Neural crest cell (in vitro differentiated cells): ENCODE results near the gene CD101. TPM values are rescaled to one million over a fixed set of nuclear protein-coding genes. Genes with fewer than 3 reads are reported as not detected.
A peak's percentile ranks its signal among the peaks of the same experiment; 100 is the strongest.

Experiments used
- DNase-seq: peaks from one replicate; pipeline ENCODE4 v3.0.0; 2021; ENCODE audit warnings: low read depth, mixed read lengths, low spot score
- H3K27ac Mint-ChIP-seq: one replicate; pipeline ENCODE4 v1.8.0; 2021; ENCODE audit warnings: mild to moderate bottlenecking, mixed read lengths; ENCODE audit not compliant: unreplicated experiment
- H3K27me3 Mint-ChIP-seq: 2 replicates; pipeline ENCODE4 v1.8.0; 2021; ENCODE audit warnings: low read depth, mild to moderate bottlenecking, mixed read lengths
- H3K36me3 Mint-ChIP-seq: 2 replicates; pipeline ENCODE4 v1.8.0; 2021; ENCODE audit warnings: low read depth, mild to moderate bottlenecking, mixed read lengths
- H3K4me1 Mint-ChIP-seq: 2 replicates; pipeline ENCODE4 v1.8.0; 2021; ENCODE audit warnings: mixed read lengths
- H3K4me3 Mint-ChIP-seq: one replicate; pipeline ENCODE4 v1.8.0; 2021; ENCODE audit warnings: mild to moderate bottlenecking, mixed read lengths
- H3K9me3 Mint-ChIP-seq: 2 replicates; pipeline ENCODE4 v1.8.0; 2021; ENCODE audit warnings: mixed read lengths
- total RNA-seq: library from RNA; stranded (reverse); gene quantifications from 2 replicates; pipeline ENCODE4 v1.2.1, GENCODE V29; 2021
- TF ChIP-seq, protein P1 (sequence below): fragments of 200-600 bp; sonication (generic); conservative IDR thresholded peaks from 2 replicates; pipeline ENCODE4 v1.5.0; 2021; ENCODE audit warnings: antibody characterized with exemption, mild to moderate bottlenecking

CD101 gene
- total RNA-seq, 1 donor from 2014 or later = 3.7 TPM

DNA sequence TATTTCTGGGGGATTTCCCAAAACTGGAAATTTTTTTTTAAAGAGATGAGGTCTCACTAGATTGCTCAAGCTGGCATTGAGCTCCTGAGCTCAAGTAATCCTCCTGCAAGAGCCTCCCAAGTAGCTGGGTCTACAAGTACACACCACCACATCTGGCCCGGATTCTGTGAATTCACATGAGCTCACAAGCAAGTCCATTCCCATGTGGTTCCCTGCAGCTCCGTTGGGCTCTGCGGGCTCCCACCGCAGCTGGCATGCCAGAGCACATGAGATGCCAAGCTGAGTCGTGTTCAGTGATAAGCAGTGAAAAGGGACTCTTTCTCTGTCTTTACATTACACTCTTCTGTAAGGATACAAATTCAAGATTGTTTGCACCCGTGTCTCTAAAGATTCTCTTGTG, 36.7 kb downstream of the CD101 start:
- H3K27me3 Mint-ChIP-seq = no peaks in the 10 kb centered on the region
- H3K4me3 Mint-ChIP-seq = no peak overlapping the region
- no peak overlapping the region for H3K27ac Mint-ChIP-seq
- H3K4me1 Mint-ChIP-seq = peaks cover 18% of the 10 kb centered on the region
- H3K36me3 Mint-ChIP-seq = peaks cover 4% of the 10 kb centered on the region
- H3K9me3 Mint-ChIP-seq = peaks cover 6% of the 10 kb centered on the region
- TF ChIP-seq, protein P1, sequence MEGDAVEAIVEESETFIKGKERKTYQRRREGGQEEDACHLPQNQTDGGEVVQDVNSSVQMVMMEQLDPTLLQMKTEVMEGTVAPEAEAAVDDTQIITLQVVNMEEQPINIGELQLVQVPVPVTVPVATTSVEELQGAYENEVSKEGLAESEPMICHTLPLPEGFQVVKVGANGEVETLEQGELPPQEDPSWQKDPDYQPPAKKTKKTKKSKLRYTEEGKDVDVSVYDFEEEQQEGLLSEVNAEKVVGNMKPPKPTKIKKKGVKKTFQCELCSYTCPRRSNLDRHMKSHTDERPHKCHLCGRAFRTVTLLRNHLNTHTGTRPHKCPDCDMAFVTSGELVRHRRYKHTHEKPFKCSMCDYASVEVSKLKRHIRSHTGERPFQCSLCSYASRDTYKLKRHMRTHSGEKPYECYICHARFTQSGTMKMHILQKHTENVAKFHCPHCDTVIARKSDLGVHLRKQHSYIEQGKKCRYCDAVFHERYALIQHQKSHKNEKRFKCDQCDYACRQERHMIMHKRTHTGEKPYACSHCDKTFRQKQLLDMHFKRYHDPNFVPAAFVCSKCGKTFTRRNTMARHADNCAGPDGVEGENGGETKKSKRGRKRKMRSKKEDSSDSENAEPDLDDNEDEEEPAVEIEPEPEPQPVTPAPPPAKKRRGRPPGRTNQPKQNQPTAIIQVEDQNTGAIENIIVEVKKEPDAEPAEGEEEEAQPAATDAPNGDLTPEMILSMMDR = no peak
- no peak for DNase-seq

- Mint-ChIP-seq H3K4me1 (peaks cover 15% of the 10 kb centered on the region), H3K36me3 (no peaks in the 10 kb centered on the region), H3K27me3 (no peaks in the 10 kb centered on the region), H3K9me3 (peaks cover 6% of the 10 kb centered on the region), H3K4me3 (no peak overlapping the region), H3K27ac (no peak overlapping the region)
- TF ChIP-seq, protein P1 = no peak
- DNase-seq = no peak
Observed at GRCh38 chr1:117044217-117044616, 42.7 kb downstream of the CD101 start.

DNA sequence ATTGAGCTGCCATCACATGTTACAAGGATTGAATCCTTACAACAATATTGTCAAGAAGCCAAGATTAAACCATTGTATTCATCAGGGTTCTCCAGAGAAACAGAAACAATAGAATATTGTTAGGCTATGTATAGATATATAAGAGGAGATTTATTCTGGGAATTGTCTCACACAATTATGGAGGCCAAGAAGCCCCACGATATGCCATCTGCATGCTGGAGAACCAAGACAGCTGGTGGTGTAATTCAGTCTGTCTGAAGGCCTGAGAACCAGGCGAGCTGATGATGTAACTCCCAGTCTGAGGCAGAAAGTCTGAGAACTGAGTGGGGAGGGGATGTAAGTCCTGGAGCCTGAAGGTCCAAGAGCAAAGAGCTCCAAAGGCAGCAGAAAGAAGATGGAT, 44.1 kb downstream of the CD101 start:
- Mint-ChIP-seq H3K27me3 (no peaks in the 10 kb centered on the region), H3K36me3 (no peaks in the 10 kb centered on the region)
- TF ChIP-seq, protein P1 = no peak

DNA sequence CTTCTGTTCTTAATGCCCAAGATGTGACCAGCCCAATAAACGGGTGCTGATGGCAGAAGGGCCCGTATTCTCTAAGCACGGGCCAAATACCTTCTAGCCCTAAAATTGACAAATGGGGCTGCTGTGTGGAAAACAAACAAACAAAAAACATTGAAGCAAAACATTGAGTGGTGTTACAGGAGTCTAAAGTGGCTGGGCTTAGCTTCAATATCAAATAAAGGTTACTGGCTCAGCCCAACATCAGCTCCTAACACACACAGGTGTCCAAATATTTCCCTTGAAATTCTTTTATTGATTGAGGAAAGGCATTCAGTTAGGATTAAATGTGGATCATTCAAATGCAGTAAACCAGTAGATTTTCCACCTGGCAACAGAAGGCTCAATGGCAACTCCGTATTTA, 45.2 kb downstream of the CD101 start:
- Mint-ChIP-seq H3K27me3 (no peaks in the 10 kb centered on the region), H3K9me3 (peaks cover 3% of the 10 kb centered on the region), H3K4me3 (no peak overlapping the region), H3K36me3 (no peaks in the 10 kb centered on the region), H3K27ac (no peak overlapping the region), H3K4me1 (peaks cover 15% of the 10 kb centered on the region)
- DNase-seq = no peak
- TF ChIP-seq, protein P1 = no peak

More for the DNA sequence above, 44.1 kb downstream of the CD101 start:
- no peak for DNase-seq
- Mint-ChIP-seq H3K9me3 (peaks cover 6% of the 10 kb centered on the region), H3K4me1 (peaks cover 15% of the 10 kb centered on the region), H3K4me3 (no peak overlapping the region), H3K27ac (peak overlapping the region; percentile 47)

DNA sequence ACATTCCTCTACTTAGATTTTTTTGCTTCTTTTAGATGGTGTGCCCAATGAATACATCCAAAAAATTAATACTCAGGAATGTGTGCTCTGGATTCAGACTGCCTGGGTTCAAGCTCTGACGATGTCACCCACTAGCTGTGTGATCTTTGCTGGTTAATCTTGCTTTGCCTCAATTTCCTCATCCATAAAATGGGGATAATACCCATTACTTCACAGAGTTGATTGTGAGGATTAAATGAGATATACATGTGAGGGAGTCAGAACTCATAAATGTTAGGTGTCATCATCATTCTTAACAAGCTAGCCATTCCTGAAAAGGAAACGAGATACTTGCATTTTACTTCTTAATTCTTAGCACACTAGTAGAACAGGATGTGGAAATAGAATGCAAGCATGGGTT, 45.7 kb downstream of the CD101 start:
- Mint-ChIP-seq H3K36me3 (no peaks in the 10 kb centered on the region), H3K4me3 (no peak overlapping the region), H3K9me3 (peaks cover 3% of the 10 kb centered on the region), H3K27me3 (no peaks in the 10 kb centered on the region), H3K4me1 (peaks cover 15% of the 10 kb centered on the region), H3K27ac (no peak overlapping the region)
- TF ChIP-seq, protein P1 = no peak
- no peak for DNase-seq

GRCh38 chr1:117049857-117050256, 48.3 kb downstream of the CD101 start:
- H3K9me3 Mint-ChIP-seq = no peaks in the 10 kb centered on the region
- H3K27ac Mint-ChIP-seq = no peak overlapping the region
- DNase-seq = no peak
- H3K4me3 Mint-ChIP-seq = no peak overlapping the region
- no peaks in the 10 kb centered on the region for H3K27me3 Mint-ChIP-seq
- peaks cover 15% of the 10 kb centered on the region for H3K4me1 Mint-ChIP-seq
- no peaks in the 10 kb centered on the region for H3K36me3 Mint-ChIP-seq
- TF ChIP-seq, protein P1 = no peak
